Endothelial cell of umbilical vein (primary cell): ENCODE data around the gene ZBTB7B. TPM values are rescaled to one million over a fixed set of nuclear protein-coding genes. Genes with fewer than 3 reads are reported as not detected.

Source experiments
- BruUV-seq: library from RNA; stranded (reverse); fragments of 400-500 nt; replicated peaks from 2 replicates; lab custom pipeline; 2021; lab: Mats Ljungman, UMichigan
- CTCF ChIA-PET: fragments of 300-600, 350-600 bp; sonication (Branson Sonifier 250); formaldehyde crosslinking; loops from one replicate; lab custom pipeline; 2021; ENCODE audit warnings: antibody characterized with exemption, inconsistent platforms; lab: Charles Lee
- POLR2A ChIA-PET: fragments of 300-600, 350-600 bp; sonication (Branson Sonifier 250); formaldehyde crosslinking; loops from one replicate; lab custom pipeline; 2021; ENCODE audit warnings: antibody characterized with exemption, inconsistent platforms; lab: Charles Lee
- DNase-seq: peaks from one replicate; pipeline ENCODE4 v3.0.0-alpha.2; 2011; ENCODE audit warnings: low read depth, low spot score
- FAIRE-seq: peaks from 2 replicates; lab custom pipeline; 2011; peaks lifted over from hg19 to GRCh38; lab: Jason Lieb, UNC
- H2AFZ ChIP-seq: 2 replicates; pipeline ENCODE4 v1.6.0; 2012; ENCODE audit warnings: low read depth, low read length, control low read depth, inconsistent platforms
- H3K27ac ChIP-seq: 2 replicates; pipeline ENCODE4 v1.5.1; 2011; ENCODE audit warnings: low read depth, mild to moderate bottlenecking, control low read depth, low read length, moderate library complexity; ENCODE audit not compliant: insufficient read depth
- H3K27me3 ChIP-seq, 2 experiments: 2 replicates each; pipeline versions ENCODE4 v1.6.0 to v1.6.1; 2011; ENCODE audit warnings: low read length in 2 of 2, mixed read lengths in 1 of 2; ENCODE audit not compliant: control insufficient read depth in 2 of 2, insufficient read depth in 2 of 2
- H3K36me3 ChIP-seq, 2 experiments: 2 replicates in 1 of 2; 3 replicates in 1 of 2; pipeline ENCODE4 v1.5.1; 2011; ENCODE audit warnings: low read length in 2 of 2, mild to moderate bottlenecking in 1 of 2, moderate library complexity in 1 of 2; ENCODE audit not compliant: control insufficient read depth in 2 of 2, insufficient read depth in 2 of 2; ENCODE audit errors: extremely low read depth in 1 of 2
- H3K4me1 ChIP-seq: 3 replicates; pipeline ENCODE4 v1.5.1; 2011; ENCODE audit warnings: mild to moderate bottlenecking, low read length; ENCODE audit not compliant: control insufficient read depth, insufficient read depth; ENCODE audit errors: extremely low read depth
- H3K4me2 ChIP-seq: 2 replicates; pipeline ENCODE4 v1.6.1; 2011; ENCODE audit warnings: low read length, control low read depth, mixed read lengths; ENCODE audit not compliant: insufficient read depth
- H3K4me3 ChIP-seq, 3 experiments: fragments of 200-600 bp in 1 of 3; sonication (generic), shearing (Covaris generic) in 1 of 3; replicated peaks in 1 of 3; 2 replicates each; pipeline ENCODE4 v1.5.1; 2011 to 2016; ENCODE audit warnings: control low read depth in 3 of 3, low read length in 3 of 3, mild to moderate bottlenecking in 2 of 3, inconsistent platforms in 1 of 3, low read depth in 1 of 3, moderate library complexity in 1 of 3; ENCODE audit not compliant: insufficient read depth in 1 of 3
- H3K79me2 ChIP-seq: 2 replicates; pipeline ENCODE4 v1.6.0; 2012; ENCODE audit warnings: low read length, inconsistent platforms; ENCODE audit not compliant: control insufficient read depth, insufficient read depth
- H3K9ac ChIP-seq: replicated peaks from 2 replicates; pipeline ENCODE3; 2011; ENCODE audit warnings: low read length, control low read depth; ENCODE audit not compliant: insufficient read depth; ENCODE audit errors: extremely low read depth
- H3K9me1 ChIP-seq: replicated peaks from 3 replicates; pipeline ENCODE4 v1.6.0; 2011; ENCODE audit warnings: mild to moderate bottlenecking, low read length; ENCODE audit not compliant: control insufficient read depth, insufficient read depth; ENCODE audit errors: extremely low read depth
- H3K9me3 ChIP-seq: replicated peaks from 2 replicates; pipeline ENCODE4 v1.5.1; 2012; ENCODE audit warnings: low read length, inconsistent platforms; ENCODE audit not compliant: control insufficient read depth, insufficient read depth
- H4K20me1 ChIP-seq: replicated peaks from 2 replicates; pipeline ENCODE3; 2011; ENCODE audit warnings: mild to moderate bottlenecking, low read length; ENCODE audit not compliant: control insufficient read depth, insufficient read depth; ENCODE audit errors: extremely low read depth
- CTCF ChIP-seq, 2 donors: IDR thresholded peaks; 1 replicate in 1 of 2; 2 replicates in 1 of 2; pipeline ENCODE4 v1.5.1; 2011; ENCODE audit warnings: low read length in 2 of 2, mild to moderate bottlenecking in 2 of 2, moderate library complexity in 2 of 2, control low read depth in 1 of 2, inconsistent platforms in 1 of 2, low read depth in 1 of 2; ENCODE audit not compliant: insufficient read depth in 1 of 2; ENCODE audit errors: extremely low read depth in 1 of 2
- EZH2 ChIP-seq: IDR thresholded peaks from 2 replicates; pipeline ENCODE4 v1.6.1; 2012; ENCODE audit warnings: borderline replicate concordance, low read depth, mild to moderate bottlenecking, moderate library complexity, low read length, inconsistent platforms; ENCODE audit not compliant: severe bottlenecking
- FOS ChIP-seq: IDR thresholded peaks from 2 replicates; pipeline ENCODE4 v1.6.1; 2011; ENCODE audit warnings: mild to moderate bottlenecking, low read length, moderate library complexity, borderline replicate concordance; ENCODE audit not compliant: insufficient read depth
- GATA2 ChIP-seq: IDR thresholded peaks from 2 replicates; pipeline ENCODE4 v1.7.0; 2011; ENCODE audit warnings: low read depth, mild to moderate bottlenecking, moderate library complexity, mixed read lengths, low read length; ENCODE audit not compliant: insufficient read length, insufficient read depth
- JUN ChIP-seq: IDR thresholded peaks from 2 replicates; pipeline ENCODE4 v1.6.1; 2011; ENCODE audit warnings: borderline replicate concordance, low read depth; ENCODE audit not compliant: insufficient read length, insufficient read depth
- MAX ChIP-seq: IDR thresholded peaks from 2 replicates; pipeline ENCODE4 v1.6.1; 2011; ENCODE audit not compliant: insufficient read depth, insufficient read length
- MYC ChIP-seq: IDR thresholded peaks from one replicate; pipeline ENCODE4 v1.6.1; 2011; ENCODE audit warnings: mild to moderate bottlenecking, low read depth, low read length
- POLR2A ChIP-seq: IDR thresholded peaks from 2 replicates; pipeline ENCODE4 v1.6.1; 2012; ENCODE audit warnings: low read depth, mild to moderate bottlenecking, control low read depth, low read length
- POLR2AphosphoS5 ChIP-seq: IDR thresholded peaks from 2 replicates; pipeline ENCODE4 v1.6.1; 2012; ENCODE audit warnings: low read depth, mild to moderate bottlenecking, control low read depth, low read length, moderate library complexity; ENCODE audit not compliant: insufficient read depth
- dilution Hi-C: fragments of 300-500 bp; cut with MboI; formaldehyde crosslinking; loops from one replicate; pipeline ENCODE4 v1.15.0; 2019; ENCODE audit warnings: low sequenced_read_pairs; ENCODE audit not compliant: extremely low pct_ligation_motif_present
- intact Hi-C: fragments of 100-400 bp; cut with micrococcal nuclease; formaldehyde crosslinking; loops from one replicate; pipeline ENCODE4 v1.10.0; 2022
- polyA plus RNA-seq, 4 experiments: library from polyadenylated mRNA; depleted of rRNA in 3 of 4; stranded (reverse) in 3 of 4; unstranded in 1 of 4; fragments of >200 nt; gene quantifications; 2 replicates each; pipeline versions ENCODE4 v1.2.1 to v1.2.3, GENCODE V29; 2011 to 2012; ENCODE audit warnings: missing spikeins in 1 of 4
- total RNA-seq: library from RNA; stranded (reverse); gene quantifications from 2 replicates; pipeline ENCODE4 v1.2.3, GENCODE V29; 2021

Gene ZBTB7B
- total and polyA plus RNA-seq, 2 donors (not counting 3 experiments of a cell fraction or from before 2014, with no cell fraction given), result 20.0 to 26.2 TPM

- Histone ChIP-seq H3K9ac (no peak overlapping the region), H3K36me3 (no peaks in the 10 kb centered on the region), H3K79me2 (no peaks in the 10 kb centered on the region), H3K4me1 (peaks cover 15% of the 10 kb centered on the region), H3K9me1 (no peaks in the 10 kb centered on the region), H4K20me1 (no peaks in the 10 kb centered on the region), H3K4me3 (no peak overlapping the region), H2AFZ (no peak overlapping the region), H3K27me3 (no peaks in the 10 kb centered on the region), H3K4me2 (no peak overlapping the region), H3K27ac (no peak overlapping the region), H3K9me3 (no peaks in the 10 kb centered on the region)
- dilution Hi-C loops, result no loop called here
- CTCF ChIA-PET, result interaction anchor here (0.8 to 4.7 kb wide), 14 partner anchors 19 to 438 kb away, joined by 3 to 65 read pairs (median 6); partner anchors contain the start of genes PBXIP1, PYGO2 and SHC1
- POLR2A ChIA-PET, result interaction anchor here (0.8 to 1.2 kb wide), 2 partner anchors 20 to 23 kb away, joined by 3 read pairs; no protein-coding TSS in a partner anchor
- TF ChIP-seq GATA2 (no peak), POLR2AphosphoS5 (no peak), FOS (no peak), JUN (no peak), MAX (no peak), MYC (no peak), EZH2 (no peak), CTCF (IDR thresholded peaks at IDR 0.05; ENCODE audit: extremely low read depth in 1 of 2, insufficient read depth in 1 of 2, low read depth in 1 of 2, low read length in 2 of 2) (no peak), POLR2A (no peak)
- DNase-seq (no peak), FAIRE-seq (no peak)
- BruUV-seq, result no TSS peak
- intact Hi-C loops, result loop anchor here (5.0 kb wide), 1 partner anchor 330 kb away; no protein-coding TSS in a partner anchor
Measured at GRCh38 chr1:154996966-154997701, 5.5 kb upstream of the ZBTB7B start.
